ENCODE data around the gene FHIP1B.
A peak's percentile ranks its signal among the peaks of the same experiment; 100 is the strongest.
"Not testable (repeated sequence)": the region's sequence is repeated elsewhere in the genome, so short reads cannot be mapped to it uniquely, and the experiment has no call there.

FHIP1B gene

DNA sequence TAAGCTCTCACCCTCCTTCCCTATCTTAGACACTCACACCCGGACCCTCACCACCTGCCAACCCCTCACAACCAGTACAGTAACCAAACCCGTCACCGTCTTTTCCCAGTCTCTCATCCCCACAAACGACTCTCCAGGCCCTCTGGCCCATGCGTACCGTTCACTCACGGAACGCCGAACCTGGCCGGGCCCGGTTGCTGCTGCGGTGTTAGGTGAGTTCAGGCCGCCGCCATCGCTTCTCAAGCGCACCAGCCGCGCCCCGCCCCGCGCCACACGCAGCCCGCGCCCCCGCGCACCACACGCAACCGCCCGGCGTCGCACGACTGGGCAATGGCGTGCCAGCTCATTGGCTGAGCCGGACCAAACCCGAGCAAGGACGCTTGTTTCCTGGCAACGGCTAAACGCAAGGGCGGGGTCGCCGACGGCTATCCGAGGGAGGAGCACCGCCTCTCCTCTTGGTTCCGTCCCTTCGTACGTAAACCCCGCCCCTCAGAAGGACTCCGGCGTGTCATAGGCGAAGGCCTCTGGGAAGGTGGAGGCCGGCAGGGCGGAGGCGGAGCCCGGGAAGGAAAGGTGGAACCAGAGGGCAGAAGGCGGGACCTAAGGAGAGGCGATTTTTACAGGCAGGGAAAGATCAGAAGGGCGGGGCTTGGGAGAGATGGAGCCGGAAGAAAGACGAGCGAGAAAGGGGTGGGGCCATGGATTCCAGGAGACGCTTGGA, at the start of gene FHIP1B:
FHIP1B (minus strand) TSS at position 250 of the 721 bp plus-strand sequence. CDS start 10,120 bp downstream, outside the sequence.
- peak; percentile 98 to 99 for DNase-seq

DNA sequence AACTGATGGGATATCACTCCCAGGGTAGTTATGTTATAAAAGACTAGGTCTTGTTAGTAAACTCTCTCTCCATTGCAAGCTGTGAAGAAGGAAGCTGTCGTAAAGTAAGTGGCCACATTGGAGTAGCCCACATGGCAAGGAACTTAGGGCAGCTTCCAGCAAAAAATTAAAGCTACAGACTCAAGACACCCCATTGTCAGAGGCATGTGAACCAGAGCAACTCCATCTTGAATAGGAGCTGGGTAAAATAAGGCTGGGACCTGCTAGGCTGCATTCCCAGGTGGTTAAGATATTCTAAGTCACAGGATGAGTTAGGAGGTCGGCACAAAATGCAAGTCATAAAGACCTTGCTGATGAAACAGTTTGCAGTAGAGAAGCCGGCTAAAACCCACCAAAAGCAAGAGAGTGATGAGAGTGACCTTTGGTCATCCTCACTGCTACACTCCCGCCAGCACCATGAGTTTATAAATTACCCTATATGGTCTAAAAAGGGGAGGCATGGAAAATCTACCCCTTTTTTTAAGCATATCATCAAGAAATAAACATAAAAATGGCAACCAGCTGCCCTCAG, 49.1 kb upstream of the FHIP1B start:
- DNase-seq: no peak

DNA sequence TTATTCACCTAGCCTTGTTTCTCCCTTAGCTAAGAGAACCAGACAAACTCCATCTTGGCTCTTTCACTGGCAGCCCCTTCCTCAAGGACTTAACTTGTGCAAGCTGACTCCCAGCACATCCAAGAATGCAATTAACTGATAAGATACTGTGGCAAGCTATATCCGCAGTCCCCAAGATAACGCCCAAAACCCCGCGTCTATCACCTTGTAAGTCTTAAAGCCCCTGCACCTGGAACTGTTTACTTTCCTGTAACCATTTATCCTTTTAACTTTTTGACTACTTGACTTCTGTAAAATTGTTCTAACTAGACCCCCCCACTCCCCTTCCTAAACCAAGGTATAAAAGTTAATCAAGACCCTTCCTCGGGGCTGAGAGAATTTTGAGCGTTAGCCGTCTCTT, 46.4 kb upstream of the FHIP1B start:
- DNase-seq: not testable (repeated sequence)

DNA sequence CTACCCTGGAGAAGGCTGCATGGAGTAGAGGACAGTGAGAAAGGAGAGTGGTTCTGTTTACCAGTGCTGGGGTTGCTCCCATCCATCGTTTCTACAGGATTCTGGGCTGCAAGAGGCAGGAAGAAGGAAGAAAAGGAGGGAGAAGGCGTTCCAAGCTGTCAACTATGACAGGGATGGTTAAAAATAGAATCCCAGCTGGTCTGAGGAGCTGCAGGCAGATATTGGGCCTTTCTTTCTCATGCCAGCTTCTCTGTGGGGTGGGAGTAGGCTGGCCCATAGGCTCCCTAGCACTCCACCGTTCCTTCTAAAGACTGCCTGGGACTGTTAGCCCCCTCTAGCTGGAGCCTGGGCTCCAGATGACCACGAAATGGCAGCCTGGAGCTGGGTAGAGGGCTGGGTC, 38.8 kb upstream of the FHIP1B start:
- no peak for DNase-seq

DNA sequence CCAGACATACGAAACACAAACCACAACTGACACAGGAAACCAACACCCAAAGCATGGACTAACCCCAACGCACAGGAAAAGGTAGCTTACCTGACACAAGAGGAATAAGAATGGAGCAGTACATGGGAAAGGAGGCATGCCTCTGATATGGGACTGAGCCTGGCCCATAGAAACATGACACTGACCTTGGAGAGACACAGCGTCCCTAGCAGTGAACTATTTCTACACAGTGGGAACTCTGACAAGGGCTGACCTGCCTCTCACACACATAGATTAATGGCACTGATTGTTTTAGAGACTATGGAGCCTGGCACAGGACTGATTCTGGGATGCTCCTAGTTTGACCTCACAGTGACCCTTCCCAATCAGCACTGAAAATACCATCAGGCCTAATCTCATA, 37.2 kb upstream of the FHIP1B start:
- no peak for DNase-seq

DNA sequence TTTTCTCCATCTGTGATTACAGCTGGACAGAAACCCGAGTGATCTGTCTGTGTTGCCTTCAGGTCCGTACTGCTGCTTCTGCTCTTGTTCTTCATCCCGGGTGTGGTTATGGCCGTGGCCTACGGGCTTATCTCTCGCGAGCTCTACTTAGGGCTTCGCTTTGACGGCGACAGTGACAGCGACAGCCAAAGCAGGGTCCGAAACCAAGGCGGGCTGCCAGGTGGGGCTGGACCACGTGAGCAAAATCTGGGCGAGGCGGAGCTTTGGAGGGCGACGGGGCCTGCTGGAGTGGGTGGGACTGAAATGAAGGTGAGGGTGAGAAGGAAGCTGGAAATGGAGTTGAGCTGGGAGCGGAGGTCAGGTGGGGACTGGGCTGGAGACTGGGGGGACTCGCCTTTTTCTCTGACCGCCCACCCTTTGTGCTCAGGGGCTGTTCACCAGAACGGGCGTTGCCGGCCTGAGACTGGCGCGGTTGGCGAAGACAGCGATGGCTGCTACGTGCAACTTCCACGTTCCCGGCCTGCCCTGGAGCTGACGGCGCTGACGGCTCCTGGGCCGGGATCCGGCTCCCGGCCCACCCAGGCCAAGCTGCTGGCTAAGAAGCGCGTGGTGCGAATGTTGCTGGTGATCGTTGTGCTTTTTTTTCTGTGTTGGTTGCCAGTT, 36.3 kb upstream of the FHIP1B start:
- no peak for DNase-seq

DNA sequence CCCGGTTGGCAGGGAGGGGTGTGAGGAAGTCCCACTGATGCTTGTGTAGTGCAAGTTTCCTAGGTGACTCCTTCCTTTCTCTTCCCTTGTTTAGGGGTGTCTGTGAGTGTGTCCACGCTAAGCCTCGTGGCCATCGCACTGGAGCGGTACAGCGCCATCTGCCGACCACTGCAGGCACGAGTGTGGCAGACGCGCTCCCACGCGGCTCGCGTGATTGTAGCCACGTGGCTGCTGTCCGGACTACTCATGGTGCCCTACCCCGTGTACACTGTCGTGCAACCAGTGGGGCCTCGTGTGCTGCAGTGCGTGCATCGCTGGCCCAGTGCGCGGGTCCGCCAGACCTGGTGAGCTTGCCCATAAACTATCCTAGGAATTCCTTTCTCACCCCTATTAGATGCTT, 35.6 kb upstream of the FHIP1B start:
- DNase-seq: no peak

DNA sequence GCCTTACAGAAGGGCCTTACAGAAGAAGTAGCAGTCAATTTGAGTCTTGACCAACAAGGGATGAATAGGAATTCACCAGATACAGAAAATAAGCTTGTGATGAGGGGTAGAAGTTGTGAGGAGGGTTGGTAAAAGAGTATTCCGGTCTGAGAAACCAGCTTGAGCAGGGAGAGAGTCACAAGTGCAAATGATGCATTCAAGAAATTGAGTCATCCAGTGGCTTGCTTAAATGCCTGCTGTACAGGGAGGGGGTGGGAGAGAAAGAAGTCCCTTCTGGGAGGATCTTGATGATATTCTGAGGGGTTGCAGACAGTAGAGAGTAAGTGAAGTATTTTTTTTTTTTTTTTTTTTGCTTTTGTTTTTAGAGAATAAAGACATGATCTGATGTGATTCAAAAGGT, 34.4 kb upstream of the FHIP1B start:
- DNase-seq: no peak

DNA sequence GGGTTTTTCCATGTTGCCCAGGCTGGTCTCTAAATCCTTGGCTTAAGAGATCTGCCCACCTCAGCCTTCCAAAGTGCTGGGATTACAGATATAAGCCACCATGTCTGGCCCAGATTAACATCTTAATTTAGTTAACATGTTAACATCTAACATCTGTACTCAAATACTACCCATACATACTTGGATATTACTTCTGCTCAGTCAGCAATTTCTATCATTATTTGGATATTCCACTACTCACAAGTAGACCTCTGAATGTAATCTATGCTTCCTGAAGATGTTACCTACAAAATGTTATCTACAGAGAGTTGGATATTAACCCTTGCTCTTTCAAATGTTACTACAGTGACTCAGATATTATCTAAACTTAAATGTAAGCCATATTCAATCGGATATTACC, 29.2 kb upstream of the FHIP1B start:
- no peak for DNase-seq

DNA sequence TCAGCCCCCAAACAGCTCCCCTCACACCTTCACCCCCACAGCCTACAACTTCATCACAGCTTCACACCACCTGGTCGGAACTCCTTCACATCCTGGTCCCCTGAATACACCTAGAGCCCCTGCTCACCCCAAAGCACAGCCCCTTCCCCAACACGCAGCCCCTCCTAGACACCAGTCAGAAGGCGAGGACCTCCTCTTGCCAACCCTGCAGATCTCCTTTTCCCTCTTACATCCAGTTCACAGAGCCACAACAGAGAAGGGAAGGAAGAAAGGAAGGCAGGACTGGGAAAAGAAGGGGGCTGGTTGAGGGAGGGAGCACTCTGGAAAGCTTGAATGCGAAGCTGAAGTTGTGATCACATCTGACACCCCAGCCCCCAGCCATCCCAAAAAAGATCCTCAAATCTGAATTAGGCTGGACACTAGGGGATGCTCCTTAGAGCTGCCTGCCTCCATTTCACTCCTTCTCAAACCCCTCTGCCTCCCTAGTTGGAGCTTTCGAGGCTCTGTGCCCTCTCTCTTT, 25.8 kb upstream of the FHIP1B start:
- no peak for DNase-seq

DNA sequence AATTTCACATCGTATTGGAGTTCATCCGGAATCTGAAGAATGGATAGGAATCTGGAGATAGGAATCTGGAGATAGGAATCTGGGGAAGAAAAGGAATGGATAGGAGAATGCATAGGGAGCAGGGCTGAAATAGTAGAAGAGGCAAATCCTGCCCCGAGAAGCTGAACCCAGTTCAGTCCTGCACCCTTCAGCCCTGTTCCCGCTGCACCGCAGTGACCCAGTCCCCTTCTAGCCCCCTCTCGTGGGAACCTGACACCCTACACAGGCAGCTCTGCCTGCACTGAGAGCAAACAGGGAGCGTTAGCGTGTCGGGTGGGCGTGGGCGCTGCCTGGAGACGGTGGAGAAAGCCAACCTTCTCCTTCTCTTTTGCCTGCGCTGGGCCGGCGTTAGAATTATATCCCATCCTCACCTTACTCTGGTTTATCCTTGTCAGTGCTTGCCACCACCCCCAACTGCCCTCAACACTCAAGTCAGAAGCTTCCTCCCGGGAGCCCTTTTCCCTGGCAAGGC, 24.2 kb upstream of the FHIP1B start:
- DNase-seq: no peak

DNA sequence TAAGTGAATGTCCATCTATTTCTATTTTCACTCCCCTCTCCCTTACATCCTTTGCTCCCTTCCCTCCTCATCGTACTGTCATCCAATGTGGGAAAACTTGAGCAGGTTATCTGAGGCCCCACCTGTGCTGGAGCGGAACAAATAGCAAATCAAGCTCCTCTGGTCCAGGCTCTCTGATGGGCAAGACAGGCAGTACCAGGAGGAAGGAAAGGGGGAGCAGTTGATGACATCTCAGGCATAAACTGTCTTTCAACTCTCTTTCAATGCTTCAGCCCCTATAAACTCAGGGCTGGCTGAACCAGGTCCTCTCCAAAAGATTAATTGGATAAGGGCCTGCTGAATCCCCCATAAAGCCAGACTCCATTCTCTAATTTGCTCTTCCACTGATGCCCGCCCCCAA, 23.7 kb upstream of the FHIP1B start:
- DNase-seq: no peak

DNA sequence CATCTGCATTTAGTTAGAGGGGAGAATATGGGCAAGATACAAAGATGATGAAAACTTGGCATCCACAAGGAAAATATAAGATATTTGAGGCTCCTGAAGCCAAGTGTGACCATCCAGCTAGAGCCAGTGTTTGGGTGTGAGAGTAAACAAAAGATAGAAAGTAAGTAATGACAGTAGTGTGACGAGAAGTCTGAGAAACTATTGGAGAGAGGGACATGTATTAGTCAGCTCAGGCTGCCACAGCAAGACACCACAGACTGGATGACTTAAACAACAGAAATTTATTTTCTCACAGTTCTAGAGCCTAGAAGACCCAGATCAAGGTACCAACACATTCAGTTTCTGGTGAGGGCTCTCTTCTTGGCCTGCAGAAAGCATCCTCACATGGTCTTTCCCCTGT, 18.8 kb upstream of the FHIP1B start:
- no peak for DNase-seq

DNA sequence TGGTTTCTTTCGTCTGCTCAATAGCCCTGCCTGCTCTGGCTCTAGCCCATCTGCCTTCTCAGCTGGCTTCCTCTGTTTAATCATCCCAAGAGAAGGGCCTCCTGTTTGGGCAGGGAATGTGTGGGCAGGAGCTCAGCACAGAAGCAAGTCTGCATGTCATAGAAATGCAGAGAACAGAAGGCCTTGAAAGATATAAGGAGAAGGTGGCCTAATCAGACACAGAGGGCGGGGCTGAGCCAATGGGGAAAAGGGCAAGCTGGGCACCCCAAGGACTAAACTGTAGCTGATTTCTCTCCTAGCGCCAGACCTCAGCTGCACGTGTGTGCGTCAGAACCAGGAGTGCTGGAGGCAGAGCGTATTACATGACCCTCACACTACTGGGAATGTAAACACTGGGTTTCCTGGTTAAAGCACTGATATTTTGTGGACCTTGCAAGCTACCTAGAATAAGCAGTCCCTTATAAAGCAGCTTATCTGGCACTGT, 17.6 kb upstream of the FHIP1B start:
- no peak for DNase-seq

DNA sequence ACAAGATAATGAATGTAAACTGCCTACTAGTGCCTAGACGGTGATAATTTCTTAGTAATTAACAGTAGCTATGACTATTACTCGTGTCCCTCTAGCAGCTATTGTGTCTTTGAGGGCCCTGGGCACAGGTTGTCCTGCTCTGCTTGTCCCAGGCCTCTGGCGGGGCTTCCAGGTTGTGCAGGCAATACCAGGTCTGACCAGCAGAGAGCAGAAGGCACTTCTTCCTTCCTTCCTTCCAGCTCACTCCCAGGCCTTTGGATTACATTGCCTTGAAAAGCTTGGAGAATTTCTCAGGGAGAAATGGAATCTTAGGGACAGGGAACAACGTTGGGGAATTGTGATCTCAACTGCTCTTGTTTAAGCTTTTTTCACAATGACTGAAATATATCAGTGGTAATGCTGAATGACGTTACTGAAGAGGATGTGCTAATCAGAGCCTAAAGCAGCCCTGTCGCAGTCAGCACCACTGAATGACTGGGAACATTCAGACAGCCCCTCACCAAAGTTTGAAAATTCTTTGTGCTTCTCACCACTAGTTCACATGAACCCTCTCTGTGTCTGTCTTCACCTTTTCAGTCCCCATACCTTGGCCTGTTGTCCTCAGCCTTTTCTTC, 16.8 kb upstream of the FHIP1B start:
- DNase-seq: peak in 1 of 2 experiments; percentile 57

DNA sequence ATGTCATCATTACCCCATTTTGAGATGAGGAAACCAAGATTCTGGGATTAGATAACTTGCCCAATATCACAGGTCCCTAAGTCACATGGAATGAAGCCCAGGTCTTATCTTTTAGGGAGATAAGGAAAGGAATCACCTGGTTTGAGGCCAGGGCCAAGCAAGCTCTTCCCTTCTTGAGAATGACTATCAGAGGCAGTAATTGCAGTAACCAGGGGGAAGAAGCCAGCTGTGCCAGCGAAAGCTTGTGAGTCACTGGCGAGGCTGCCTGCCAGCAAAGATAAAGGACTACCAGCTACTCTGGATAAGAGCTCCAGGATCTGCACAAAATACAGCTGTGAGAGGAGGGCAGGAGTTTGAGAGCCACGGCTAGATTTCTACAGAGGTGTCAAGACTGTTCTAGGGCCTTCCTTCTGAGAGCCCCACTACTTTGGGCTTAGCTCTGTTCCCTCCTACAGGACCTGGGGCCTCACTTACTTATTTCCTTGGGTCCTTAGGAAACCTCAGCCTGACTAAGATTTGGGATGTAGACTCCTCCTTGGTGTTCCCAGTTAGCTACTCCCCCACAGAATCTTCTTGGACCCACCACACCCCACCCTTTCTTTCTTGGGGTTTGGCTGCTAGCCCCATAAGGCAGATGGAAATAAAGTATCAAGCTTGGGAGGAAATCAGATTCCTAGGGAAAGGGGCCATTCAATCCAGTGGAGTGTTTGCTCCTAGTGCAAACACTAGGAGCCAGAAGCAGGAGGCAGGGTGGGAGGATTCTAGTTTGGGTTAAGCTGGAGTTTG, 15.5 kb upstream of the FHIP1B start:
- peak; percentile 12 to 51 for DNase-seq

DNA sequence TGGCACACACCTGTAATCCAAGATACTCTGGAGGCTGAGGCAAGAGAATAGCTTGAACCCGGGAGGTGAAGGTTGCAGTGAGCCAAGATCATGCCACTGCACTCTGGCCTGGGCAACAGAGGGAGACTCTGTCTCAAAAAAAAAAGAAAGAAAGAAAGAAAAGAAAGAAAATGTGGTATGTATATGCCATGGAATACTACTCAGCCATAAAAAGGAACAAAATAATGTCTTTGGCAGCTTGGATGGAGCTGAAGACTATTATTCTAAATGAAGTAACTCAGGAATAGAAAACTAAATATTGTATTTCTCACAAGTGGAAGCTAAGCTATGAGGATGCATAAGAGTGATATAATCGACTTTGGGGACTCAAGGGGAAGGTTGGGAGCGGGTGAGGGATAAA, 14.5 kb upstream of the FHIP1B start:
- not testable (repeated sequence) for DNase-seq

DNA sequence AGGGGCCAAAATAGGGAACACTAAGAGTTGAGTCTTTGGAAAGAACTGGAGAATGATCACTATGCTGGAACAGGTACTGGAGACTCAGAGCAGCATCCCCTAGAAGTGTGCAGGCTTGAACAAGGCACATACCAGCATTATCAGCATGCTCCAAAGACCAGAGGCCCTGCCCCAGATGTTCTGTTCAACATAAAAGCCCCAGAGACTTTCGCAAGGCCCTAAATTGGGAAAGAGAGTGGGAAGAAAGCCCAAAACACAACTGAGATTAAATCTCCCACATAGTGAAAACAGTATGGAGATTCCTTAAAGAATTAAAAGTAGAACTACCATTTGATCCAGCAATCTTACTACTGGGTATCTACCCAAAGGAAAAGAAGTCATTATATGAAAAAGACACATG, 13.8 kb upstream of the FHIP1B start:
- DNase-seq: no peak

DNA sequence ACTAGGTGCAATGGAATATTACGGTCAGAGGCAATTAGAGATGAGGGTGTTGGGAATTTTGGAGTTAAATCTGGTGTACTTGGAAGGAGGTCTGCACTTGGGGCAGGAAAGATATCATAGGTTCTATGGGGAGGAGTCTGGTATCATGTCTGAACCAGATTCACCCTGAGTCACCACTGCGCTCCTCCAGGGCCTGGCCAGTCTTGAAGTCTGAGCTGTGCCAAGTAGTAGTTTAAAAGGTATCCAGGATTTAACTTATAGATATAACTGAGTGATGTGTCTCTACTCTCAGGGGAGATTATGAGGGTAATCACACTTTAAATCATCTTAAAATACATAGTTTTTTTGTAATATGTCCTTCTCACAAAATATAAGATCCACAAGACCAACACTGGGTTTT, 11.1 kb upstream of the FHIP1B start:
- DNase-seq: no peak

DNA sequence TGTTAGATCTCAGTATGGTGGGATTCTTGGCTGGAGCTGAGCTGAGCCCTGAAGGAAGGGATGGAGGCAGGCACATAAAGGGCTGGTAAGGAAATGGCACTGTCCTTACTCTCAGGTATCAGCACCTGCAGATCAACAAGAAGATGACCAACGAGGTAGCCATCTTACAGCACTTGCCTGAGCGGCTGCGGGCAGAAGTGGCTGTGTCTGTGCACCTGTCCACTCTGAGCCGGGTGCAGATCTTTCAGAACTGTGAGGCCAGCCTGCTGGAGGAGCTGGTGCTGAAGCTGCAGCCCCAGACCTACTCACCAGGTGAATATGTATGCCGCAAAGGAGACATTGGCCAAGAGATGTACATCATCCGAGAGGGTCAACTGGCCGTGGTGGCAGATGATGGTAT, 6.9 kb upstream of the FHIP1B start:
- no peak for DNase-seq

DNA sequence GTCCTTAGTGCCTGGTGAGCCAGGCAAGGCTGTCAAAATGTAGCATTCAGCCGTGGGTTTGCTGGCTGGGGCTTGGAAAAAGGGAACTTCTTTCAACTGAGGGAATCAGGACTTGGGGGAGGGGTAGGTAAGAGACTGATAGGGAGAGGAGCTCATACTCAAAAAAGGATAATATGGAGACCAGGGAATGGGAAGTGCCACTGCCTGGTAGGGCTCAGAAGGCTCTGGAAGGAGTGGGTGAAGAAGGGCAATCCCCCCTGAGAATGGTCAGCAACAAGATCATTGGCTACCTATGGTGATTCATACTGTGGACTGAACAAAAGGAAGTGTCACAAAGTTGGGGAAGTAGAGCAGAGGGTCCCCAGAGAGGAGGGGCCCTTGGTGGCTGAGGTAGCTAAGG, 6.3 kb upstream of the FHIP1B start:
- no peak for DNase-seq

DNA sequence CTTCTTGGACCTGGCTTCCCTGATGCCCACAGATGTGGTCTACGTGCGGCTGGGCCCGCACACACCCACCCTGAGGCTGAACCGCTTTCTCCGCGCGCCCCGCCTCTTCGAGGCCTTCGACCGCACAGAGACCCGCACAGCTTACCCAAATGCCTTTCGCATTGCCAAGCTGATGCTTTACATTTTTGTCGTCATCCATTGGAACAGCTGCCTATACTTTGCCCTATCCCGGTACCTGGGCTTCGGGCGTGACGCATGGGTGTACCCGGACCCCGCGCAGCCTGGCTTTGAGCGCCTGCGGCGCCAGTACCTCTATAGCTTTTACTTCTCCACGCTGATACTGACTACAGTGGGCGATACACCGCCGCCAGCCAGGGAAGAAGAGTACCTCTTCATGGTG, 5.7 kb upstream of the FHIP1B start:
- DNase-seq: no peak

DNA sequence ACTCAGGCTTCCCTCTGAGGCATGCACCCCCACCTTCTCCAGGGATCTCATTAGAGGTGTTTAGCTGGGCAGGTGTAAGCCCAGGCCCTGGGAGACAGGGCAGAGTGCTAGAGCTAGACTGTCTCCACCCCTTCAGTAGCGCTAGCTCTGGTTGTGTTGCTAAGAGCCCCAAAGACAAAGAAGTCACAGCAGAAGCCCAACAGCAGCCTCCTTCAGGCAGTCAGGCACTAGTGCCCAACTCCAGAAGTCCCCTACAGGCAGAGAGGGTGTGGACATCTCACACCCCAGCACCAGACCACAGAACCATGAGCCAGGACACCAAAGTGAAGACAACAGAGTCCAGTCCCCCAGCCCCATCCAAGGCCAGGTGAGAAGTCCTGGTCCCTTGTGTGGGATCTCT, 4.5 kb upstream of the FHIP1B start, which contains the start of gene CNGA4:
CNGA4 (plus strand) TSS at position 188 of the 400 bp plus-strand sequence; CDS start at position 306, 118 bp downstream.
- no peak for DNase-seq
